ENCODE results near the gene KNCN.

Gene KNCN

GRCh38 chr1:46523496-46524353 is 27.7 kb downstream of the KNCN start:
- DNase-seq (ENCODE audit: low read depth) = no peak

GRCh38 chr1:46522969-46523320 is 28.5 kb downstream of the KNCN start:
- no peak for DNase-seq (ENCODE audit: low read depth)

GRCh38 chr1:46522184-46522968 is 29.1 kb downstream of the KNCN start:
- DNase-seq (ENCODE audit: low read depth) = peak; percentile 75

- DNase-seq (ENCODE audit: low read depth) = no peak
These were observed 30.0 kb downstream of the KNCN start for GRCh38 chr1:46521414-46521813.

DNA sequence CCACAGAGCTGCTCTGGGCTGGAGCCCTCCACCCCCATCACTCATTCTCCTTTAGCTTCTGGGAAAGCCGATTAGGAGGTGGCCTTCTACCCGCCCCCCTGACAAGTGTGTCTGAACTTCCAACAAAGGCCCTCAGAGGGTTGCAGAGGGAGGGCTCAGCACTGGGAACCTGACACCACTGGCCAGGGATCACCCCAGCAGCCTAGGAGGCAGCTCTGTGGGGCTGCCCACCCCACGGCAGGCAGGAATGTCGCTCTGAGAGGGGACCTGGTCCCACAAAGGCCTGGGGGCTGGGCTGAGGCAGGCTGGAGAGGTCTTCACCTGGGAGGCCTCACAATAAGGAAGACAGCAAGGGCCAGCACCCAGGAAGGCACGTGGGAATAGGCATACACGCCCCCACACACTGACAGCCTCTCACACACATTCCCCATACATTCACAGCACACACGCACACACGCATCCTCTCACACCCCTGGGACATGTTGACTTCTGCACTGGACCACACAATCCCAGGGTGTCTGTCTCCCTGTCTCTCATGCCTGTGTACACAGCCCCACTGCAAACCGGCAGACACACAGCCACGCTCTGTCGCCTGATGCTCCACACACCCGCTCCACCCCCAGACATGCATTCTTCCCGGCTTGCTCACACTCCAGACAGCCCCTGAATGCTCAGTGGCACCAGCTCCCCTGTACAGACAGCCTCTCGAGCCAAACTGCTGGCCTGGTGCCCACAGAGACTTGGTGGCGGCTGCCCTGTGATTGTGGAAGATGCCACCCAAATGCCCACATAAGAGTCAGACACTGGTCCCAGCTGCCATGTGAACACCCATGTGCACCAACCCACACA is 31.2 kb downstream of the KNCN start:
- peak; percentile 49 for DNase-seq (ENCODE audit: low read depth)

DNA sequence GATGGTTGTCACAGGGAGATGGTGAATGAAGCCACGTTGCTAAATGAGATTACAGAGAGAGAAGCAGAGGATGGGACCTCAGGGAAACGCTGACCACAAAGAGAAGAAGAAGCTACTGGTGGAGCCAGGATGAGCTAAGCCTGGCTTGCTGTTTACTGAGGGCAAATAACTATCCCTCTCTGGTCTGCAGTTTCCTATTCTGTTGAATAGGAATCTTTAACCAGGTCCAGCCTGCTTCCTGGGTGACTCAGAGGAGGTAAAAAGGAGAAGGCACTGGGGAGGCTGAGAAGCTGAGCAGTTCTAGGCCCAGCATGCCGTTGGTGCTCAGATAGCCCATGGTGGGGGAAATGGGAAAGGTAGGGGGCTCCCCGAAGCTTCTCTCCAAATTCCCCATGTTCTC is 32.2 kb downstream of the KNCN start:
- no peak for DNase-seq (ENCODE audit: low read depth)

- no peak for DNase-seq (ENCODE audit: low read depth)
These were observed 33.4 kb downstream of the KNCN start for GRCh38 chr1:46517932-46518498.

- DNase-seq (ENCODE audit: low read depth) = no peak
These were observed 34.3 kb downstream of the KNCN start for GRCh38 chr1:46517010-46517600.

DNA sequence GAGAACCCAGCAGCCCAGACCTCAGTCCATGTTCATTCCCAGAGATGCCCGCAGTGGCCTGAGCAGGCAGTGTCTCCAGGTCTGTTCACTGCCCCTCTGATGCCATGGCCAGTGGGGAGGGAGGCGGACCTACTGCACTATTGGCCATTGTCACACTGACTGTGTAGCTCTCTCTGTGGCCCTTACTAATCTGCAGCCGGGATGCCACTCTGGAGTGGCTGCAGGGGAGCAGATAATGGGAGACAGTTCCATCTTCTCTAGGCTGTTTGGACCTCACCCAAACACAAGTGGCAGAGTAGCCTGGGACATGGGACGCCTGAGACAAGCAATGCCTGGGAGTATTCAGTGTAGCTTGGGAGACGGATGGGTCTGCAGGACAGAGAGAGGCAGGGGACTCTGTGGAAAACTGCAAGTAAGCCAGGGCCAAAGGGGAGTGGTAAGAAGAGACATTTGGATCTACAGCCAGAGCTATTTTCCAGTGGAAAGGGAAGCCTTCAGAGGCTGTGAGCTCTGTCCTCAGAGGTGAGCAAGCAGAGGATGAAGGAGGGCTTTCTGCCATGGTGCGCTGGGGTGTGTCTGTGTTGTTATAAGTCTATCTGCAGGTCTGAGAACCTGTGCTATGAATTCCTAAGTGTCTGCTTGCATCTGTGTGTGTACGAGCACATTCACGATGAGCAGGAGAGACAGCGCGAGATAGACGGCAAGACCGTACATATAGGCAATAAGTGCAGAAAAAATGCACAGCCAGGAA is 35.1 kb downstream of the KNCN start:
- DNase-seq (ENCODE audit: low read depth) = no peak

DNA sequence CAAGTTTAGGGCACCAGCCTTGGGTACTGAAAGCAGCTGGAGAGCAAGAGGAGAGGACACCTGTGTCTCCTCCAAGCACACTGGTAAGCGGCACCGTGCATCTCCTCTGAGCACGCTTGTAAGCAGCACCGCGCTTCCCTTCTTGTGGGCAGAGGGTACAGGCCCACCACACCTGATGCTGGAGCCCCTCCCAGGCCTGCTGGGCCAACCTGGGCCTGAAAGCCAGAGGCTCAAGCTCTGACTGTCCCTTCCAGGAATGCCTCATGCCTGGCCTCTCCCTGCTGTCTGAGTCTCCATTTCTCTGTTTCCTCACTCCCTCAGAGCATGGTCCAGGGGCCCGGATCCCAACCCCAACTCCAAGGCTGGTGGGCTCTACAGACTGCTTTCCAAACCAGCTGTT is 35.9 kb downstream of the KNCN start:
- DNase-seq (ENCODE audit: low read depth) = no peak

DNA sequence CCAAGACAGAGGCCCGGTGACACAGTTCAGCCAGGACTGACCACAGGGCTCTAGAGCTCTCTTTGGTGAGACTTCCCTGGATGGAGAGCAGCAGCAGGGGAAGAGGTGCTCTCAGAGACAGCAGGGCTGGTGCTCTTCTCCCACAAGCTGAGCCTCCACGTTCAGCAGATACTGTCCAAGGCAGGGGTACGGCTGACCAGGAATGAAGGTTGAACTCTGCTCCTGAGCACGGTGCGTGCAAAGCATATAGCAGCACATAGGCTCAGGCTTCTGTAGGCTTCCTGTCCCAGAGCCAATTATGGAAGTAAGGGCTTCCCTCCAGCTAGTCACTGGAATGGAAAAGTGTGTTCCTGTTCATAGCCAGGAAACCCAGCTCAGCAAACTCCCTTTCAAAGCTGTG is 37.9 kb downstream of the KNCN start:
- DNase-seq (ENCODE audit: low read depth) = no peak

DNA sequence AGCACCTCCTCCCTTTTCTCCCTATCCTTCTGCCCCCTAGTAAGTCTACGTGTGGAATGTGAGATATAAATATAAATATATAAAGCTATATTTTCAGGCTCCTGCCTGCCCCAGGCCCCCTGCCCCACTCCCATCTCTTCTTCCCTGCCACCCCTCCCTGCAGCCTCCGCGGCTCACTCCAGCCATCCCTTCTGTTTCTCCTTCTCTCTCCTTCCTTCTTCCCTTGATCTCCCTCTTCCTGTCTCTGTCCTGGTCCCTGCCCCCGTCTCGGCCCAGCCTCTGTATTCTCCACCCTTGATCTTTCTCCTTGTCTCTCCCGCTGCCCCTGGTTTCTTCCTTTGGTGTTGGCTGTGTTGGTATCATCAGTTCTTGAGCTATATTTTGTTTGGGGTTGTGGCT is 38.7 kb downstream of the KNCN start:
- DNase-seq (ENCODE audit: low read depth) = no peak

- DNase-seq (ENCODE audit: low read depth) = no peak
These were observed 39.2 kb downstream of the KNCN start for GRCh38 chr1:46512135-46512791.

GRCh38 chr1:46510998-46511365 is 40.5 kb downstream of the KNCN start:
- DNase-seq (ENCODE audit: low read depth) = no peak

GRCh38 chr1:46510341-46510997 is 41.0 kb downstream of the KNCN start:
- no peak for DNase-seq (ENCODE audit: low read depth)

DNA sequence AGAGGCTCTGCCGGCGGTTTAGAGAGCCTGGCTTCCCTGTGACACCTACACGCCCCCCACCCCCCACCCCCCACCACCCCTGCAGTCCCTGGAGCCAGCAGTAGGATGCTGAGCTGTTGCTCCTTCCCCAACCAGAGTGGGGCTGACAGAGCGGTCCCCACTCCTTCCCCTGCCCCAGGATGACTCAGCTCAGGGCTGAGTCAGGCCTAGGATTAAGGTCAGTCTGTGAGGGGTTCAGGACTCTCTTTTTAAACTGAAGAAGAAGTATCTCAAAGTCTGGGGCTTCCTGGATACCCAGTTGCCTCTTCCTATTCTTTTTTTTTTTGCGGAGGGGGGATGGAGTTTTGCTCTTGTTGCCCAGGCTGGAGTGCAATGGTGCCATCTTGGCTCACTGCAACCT is 42.7 kb downstream of the KNCN start:
- DNase-seq (ENCODE audit: low read depth) = no peak

DNA sequence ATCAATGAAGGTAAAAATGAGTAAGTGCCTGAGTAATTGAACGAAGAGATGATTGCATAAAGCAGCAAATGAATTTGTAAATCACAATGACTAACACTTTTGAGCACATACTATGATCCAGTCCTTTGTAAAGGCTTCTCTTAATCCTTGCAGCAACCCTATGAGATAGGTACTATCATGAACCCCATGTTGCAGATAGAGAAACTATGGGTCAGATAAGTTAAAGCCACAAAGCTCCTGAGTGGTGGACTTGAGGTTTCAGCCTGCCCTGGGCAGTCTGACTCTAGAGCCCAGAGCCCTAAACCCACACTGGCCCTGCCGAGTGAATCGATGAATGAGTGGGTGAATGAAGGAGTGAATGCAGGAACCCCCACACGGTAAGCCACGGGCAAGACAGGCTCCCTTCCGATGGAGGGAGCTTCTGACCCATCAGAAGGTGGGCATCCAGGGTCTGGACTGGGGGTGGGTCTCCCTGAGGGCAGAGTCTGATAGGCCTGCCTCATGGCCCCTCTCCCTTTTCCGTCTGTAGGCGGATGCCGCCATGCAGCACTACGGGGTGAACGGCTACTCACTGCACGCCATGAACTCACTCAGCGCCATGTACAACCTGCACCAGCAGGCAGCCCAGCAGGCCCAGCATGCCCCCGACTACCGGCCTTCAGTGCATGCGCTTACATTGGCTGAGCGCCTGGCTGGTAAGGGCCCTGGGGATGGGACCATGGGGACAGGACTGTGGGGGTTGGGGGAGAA is 44.8 kb downstream of the KNCN start:
- DNase-seq (ENCODE audit: low read depth) = no peak

DNA sequence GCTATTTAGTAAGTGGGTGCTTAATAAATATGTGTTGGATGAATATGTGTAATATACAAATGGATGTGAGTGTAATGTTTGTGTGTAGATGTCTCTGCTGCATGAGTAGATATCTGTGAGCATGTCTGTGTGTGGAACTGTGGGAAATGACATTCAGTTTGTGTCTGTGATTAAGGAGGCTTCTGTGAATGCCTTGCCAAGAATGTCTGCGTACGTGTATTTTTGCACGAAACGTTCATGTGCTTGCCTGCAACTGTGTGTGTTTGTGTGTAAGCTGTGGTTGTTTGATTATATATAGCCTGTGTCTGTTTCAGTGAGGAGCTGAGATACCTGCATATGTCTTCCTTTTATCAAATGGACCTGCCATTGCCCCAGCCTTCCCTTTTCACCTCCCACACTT is 48.0 kb downstream of the KNCN start:
- DNase-seq (ENCODE audit: low read depth) = no peak

GRCh38 chr1:46501528-46501927 is 49.9 kb downstream of the KNCN start:
- DNase-seq (ENCODE audit: low read depth) = no peak
